HepG2 (cell line): ENCODE results near the gene GPR107. TPM values are rescaled to one million over a fixed set of nuclear protein-coding genes. Genes with fewer than 3 reads are reported as not detected.
A peak's percentile ranks its signal among the peaks of the same experiment; 100 is the strongest.

Experiments
- ATAC-seq: fragments of 200-7000 bp; cut with Tn5 transposase; 3 replicates; pipeline ENCODE4 v1.9.1; 2020; ENCODE audit warnings: mild to moderate bottlenecking, moderate library complexity
- BruUV-seq: library from RNA; stranded (reverse); fragments of 400-500 nt; replicated peaks from 2 replicates; lab custom pipeline; 2021; lab: Mats Ljungman, UMichigan
- CTCF ChIA-PET: fragments of 300-600 bp; formaldehyde crosslinking; extraction: SDS; loops from one replicate; lab custom pipeline; 2021; ENCODE audit warnings: low total read pairs, inconsistent platforms, low intra/inter-chr PET ratio; lab: Yijun Ruan, JAX
- POLR2A ChIA-PET: fragments of 350-600 bp; sonication (Branson Sonifier 250); formaldehyde crosslinking; loops from one replicate; lab custom pipeline; 2020; ENCODE audit warnings: antibody characterized with exemption, inconsistent platforms; lab: Yijun Ruan, JAX
- DNase-seq: peaks from one replicate; pipeline ENCODE4 v3.0.0-alpha.2; 2015; ENCODE audit warnings: low spot score
- FAIRE-seq: peaks from 3 replicates; lab custom pipeline; 2011; peaks lifted over from hg19 to GRCh38; lab: Jason Lieb, UNC
- H2AFZ ChIP-seq: one replicate; pipeline ENCODE4 v1.6.1; 2011; ENCODE audit warnings: low read length, inconsistent platforms
- H3K27ac ChIP-seq: fragments of 300-600 bp; 3 replicates; pipeline ENCODE4 v1.8.0; 2011; ENCODE audit warnings: mixed run types, mild to moderate bottlenecking, mixed read lengths, low read length, inconsistent platforms; ENCODE audit not compliant: insufficient read depth; ENCODE audit errors: extremely low read length
- H3K27me3 ChIP-seq, 2 experiments: fragments of 200-600 bp in 1 of 2; 2 replicates in 1 of 2; 3 replicates in 1 of 2; pipeline versions ENCODE4 v1.6.0 to v1.8.0; 2011; ENCODE audit warnings: low read length in 2 of 2, mild to moderate bottlenecking in 2 of 2, moderate library complexity in 2 of 2, inconsistent platforms in 1 of 2; ENCODE audit not compliant: insufficient read depth in 2 of 2, control insufficient read depth in 1 of 2
- H3K36me3 ChIP-seq, 2 experiments: fragments of 200-600 bp in 1 of 2; replicated peaks in 1 of 2; 2 replicates in 1 of 2; 3 replicates in 1 of 2; pipeline versions ENCODE4 v1.5.1 to v1.8.0; 2011; ENCODE audit warnings: low read length in 2 of 2, inconsistent platforms in 1 of 2; ENCODE audit not compliant: insufficient read depth in 2 of 2, control insufficient read depth in 1 of 2
- H3K4me1 ChIP-seq: 2 replicates; pipeline ENCODE4 v1.5.1; 2012; ENCODE audit warnings: low read length, inconsistent platforms; ENCODE audit not compliant: insufficient read depth
- H3K4me2 ChIP-seq: 2 replicates; pipeline ENCODE4 v1.6.0; 2011; ENCODE audit warnings: low read depth, low read length, inconsistent platforms
- H3K4me3 ChIP-seq, 3 experiments: fragments of 200-600 bp in 1 of 3; sonication (generic), shearing (Covaris generic) in 1 of 3; replicated peaks in 1 of 3; 2 replicates each; pipeline ENCODE4 v1.5.1; 2011 to 2016; ENCODE audit warnings: low read length in 3 of 3, inconsistent platforms in 2 of 3, low read depth in 2 of 3, mild to moderate bottlenecking in 2 of 3, control low read depth in 1 of 3, mixed read lengths in 1 of 3; ENCODE audit not compliant: insufficient read depth in 1 of 3
- H3K79me2 ChIP-seq: one replicate; pipeline ENCODE4 v1.6.1; 2011; ENCODE audit warnings: low read length, inconsistent platforms; ENCODE audit not compliant: insufficient read depth
- H3K9ac ChIP-seq: 2 replicates; pipeline ENCODE4 v1.6.0; 2011; ENCODE audit warnings: mild to moderate bottlenecking, low read depth, low read length, inconsistent platforms; ENCODE audit not compliant: insufficient read depth
- H3K9me3 ChIP-seq: 2 replicates; pipeline ENCODE4 v1.5.1; 2012; ENCODE audit warnings: mild to moderate bottlenecking, low read length
- H4K20me1 ChIP-seq: 2 replicates; pipeline ENCODE4 v1.6.0; 2011; ENCODE audit warnings: inconsistent platforms, mild to moderate bottlenecking, low read length, moderate library complexity; ENCODE audit not compliant: insufficient read depth
- HNRNPL ChIP-seq: fragments of 200-400 bp; formaldehyde crosslinking; IDR thresholded peaks from 2 replicates; pipeline ENCODE4 v1.6.1; 2017; ENCODE audit warnings: mild to moderate bottlenecking, low read depth, low read length
- MED8 ChIP-seq: sonication (generic); formaldehyde crosslinking; IDR thresholded peaks from 2 replicates; pipeline ENCODE4 v1.8.1; 2023; ENCODE audit warnings: mild to moderate bottlenecking, missing genetic modification reagents; ENCODE audit not compliant: insufficient replicate concordance
- PBX3 ChIP-seq: sonication (generic); formaldehyde crosslinking; IDR thresholded peaks from 2 replicates; pipeline ENCODE4 v1.8.1; 2023; ENCODE audit warnings: missing genetic modification reagents, inconsistent platforms, borderline replicate concordance
- REST ChIP-seq, 2 experiments: IDR thresholded peaks; 2 replicates each; pipeline ENCODE4 v1.6.1; 2011 to 2012; ENCODE audit warnings: low read length in 2 of 2, borderline replicate concordance in 1 of 2, low read depth in 1 of 2, mild to moderate bottlenecking in 1 of 2, moderate library complexity in 1 of 2
- ZBTB20 ChIP-seq: sonication (generic); formaldehyde crosslinking; IDR thresholded peaks from 2 replicates; pipeline ENCODE4 v1.8.1; 2023; ENCODE audit warnings: missing genetic modification reagents, low read depth, mild to moderate bottlenecking, borderline replicate concordance
- ZFP36 ChIP-seq: fragments of 150-350 bp; IDR thresholded peaks from 2 replicates; pipeline ENCODE4 v1.6.1; 2018; ENCODE audit warnings: borderline replicate concordance, low read length, low read depth; ENCODE audit not compliant: partially characterized antibody
- ZNF234 ChIP-seq: sonication (generic); formaldehyde crosslinking; conservative IDR thresholded peaks from 2 replicates; pipeline ENCODE4 v1.5.1; 2020; ENCODE audit warnings: mild to moderate bottlenecking, missing genetic modification reagents
- ZNF451 ChIP-seq: sonication (generic); formaldehyde crosslinking; IDR thresholded peaks from 2 replicates; pipeline ENCODE4 v1.5.0; 2020; ENCODE audit warnings: mild to moderate bottlenecking, missing genetic modification reagents
- ZNF674 ChIP-seq: sonication (generic); formaldehyde crosslinking; IDR thresholded peaks from 2 replicates; pipeline ENCODE4 v1.5.0; 2020; ENCODE audit warnings: low read depth, mild to moderate bottlenecking, missing genetic modification reagents
- ZNF841 ChIP-seq: sonication (generic); formaldehyde crosslinking; IDR thresholded peaks from 2 replicates; pipeline ENCODE4 v1.8.1; 2023; ENCODE audit warnings: missing genetic modification reagents, borderline replicate concordance
- WGBS: methylation state at CpG from one replicate; pipeline ENCODE4 v1.1.6; 2017; ENCODE audit warnings: low lambda C conversion rate; 5-methylcytosine and 5-hydroxymethylcytosine counted together
- in situ Hi-C: cut with HindIII; loops from 2 replicates; pipeline ENCODE4 v1.10.0; 2017; ENCODE audit warnings: low pct_unique_long_range_greater_than_20kb; ENCODE audit not compliant: extremely low pct_ligation_motif_present
- intact Hi-C: fragments of 100-400 bp; cut with micrococcal nuclease; formaldehyde crosslinking; loops from one replicate; pipeline ENCODE4 v1.10.0; 2022; ENCODE audit not compliant: unreplicated experiment
- polyA plus RNA-seq, 8 experiments: library from polyadenylated mRNA; depleted of rRNA in 3 of 8; stranded (reverse) in 7 of 8; unstranded in 1 of 8; fragments of >200 nt; fragmentation: Illumina TruSeq in 4 of 8; extraction: Trizol in 4 of 8; gene quantifications; 2 replicates each; pipeline versions ENCODE4 v1.2.1 to v1.2.3, GENCODE V29; 2011 to 2016; ENCODE audit warnings: low read depth in 4 of 8, missing spikeins in 1 of 8, mixed read lengths in 1 of 8; ENCODE audit not compliant: insufficient read depth in 1 of 8
- total RNA-seq, 5 experiments: library from RNA; depleted of rRNA; stranded (reverse); fragments of >200 nt; fragmentation: Illumina TruSeq; extraction: Trizol; gene quantifications; 2 replicates each; pipeline ENCODE4 v1.2.3, GENCODE V29; 2016; ENCODE audit warnings: low read depth in 1 of 5
- TF ChIP-seq, protein P1 (sequence below): IDR thresholded peaks from 2 replicates; pipeline ENCODE4 v1.6.1; 2018; ENCODE audit warnings: missing genetic modification reagents, mild to moderate bottlenecking, missing compliant biosample characterization
- TF ChIP-seq, protein P2 (sequence below): conservative IDR thresholded peaks from 2 replicates; pipeline ENCODE4 v1.6.1; 2018; ENCODE audit warnings: missing genetic modification reagents
- TF ChIP-seq, protein P3 (sequence below): sonication (generic); formaldehyde crosslinking; IDR thresholded peaks from 2 replicates; pipeline ENCODE4 v1.4.0; 2020; ENCODE audit warnings: mild to moderate bottlenecking, missing genetic modification reagents

The GPR107 gene
- total and polyA plus RNA-seq, 2 of the 13 experiments (the other 11 are each of a cell fraction or from before 2014, with no cell fraction given): 22.5 to 24.4 TPM

- WGBS: 2% methylated on average over 14 of the region's 14 CpGs
- peaks cover 0 to 7% of the 10 kb centered on the region in 2 experiments; a peak in 3 of 5 replicates for H3K36me3 ChIP-seq
- H3K27me3 ChIP-seq: no peaks in the 10 kb centered on the region; a peak in 1 of 5 replicates
- H3K4me2 ChIP-seq: peak overlapping the region; percentile 96
- intact Hi-C loops (no loop called here), in situ Hi-C loops (no loop called here)
- DNase-seq (no peak), ATAC-seq (peak; percentile 49), FAIRE-seq (no peak)
- H2AFZ ChIP-seq: no peak overlapping the region
- CTCF ChIA-PET: interaction anchor here (1.5 kb wide), 1 partner anchor 170 kb away, joined by 4 read pairs; no protein-coding TSS in a partner anchor
- peaks cover 39% of the 10 kb centered on the region for H3K79me2 ChIP-seq
- peaks cover 30% of the 10 kb centered on the region for H3K4me1 ChIP-seq
- H3K27ac ChIP-seq: peak overlapping the region; percentile 87
- H4K20me1 ChIP-seq: no peaks in the 10 kb centered on the region
- peak overlapping the region; percentile 86 for H3K9ac ChIP-seq
- BruUV-seq: TSS peak; percentile 73
- POLR2A ChIA-PET: interaction anchor here (1.2 to 2.0 kb wide), 5 partner anchors 11 to 169 kb away, joined by 3 to 39 read pairs (median 8); partner anchors contain the start of gene FNBP1
- no peaks in the 10 kb centered on the region for H3K9me3 ChIP-seq
- H3K4me3 ChIP-seq: peak overlapping the region; percentile 90 to 97 (median 93)
- TF ChIP-seq ZNF674: peak; percentile 68; the same call in 1 of the 2 replicates
- TF ChIP-seq REST (IDR thresholded peaks at IDR 0.05; ENCODE audit: borderline replicate concordance in 1 of 2, low read depth in 1 of 2, low read length in 2 of 2): no peak
- TF ChIP-seq, protein P1, sequence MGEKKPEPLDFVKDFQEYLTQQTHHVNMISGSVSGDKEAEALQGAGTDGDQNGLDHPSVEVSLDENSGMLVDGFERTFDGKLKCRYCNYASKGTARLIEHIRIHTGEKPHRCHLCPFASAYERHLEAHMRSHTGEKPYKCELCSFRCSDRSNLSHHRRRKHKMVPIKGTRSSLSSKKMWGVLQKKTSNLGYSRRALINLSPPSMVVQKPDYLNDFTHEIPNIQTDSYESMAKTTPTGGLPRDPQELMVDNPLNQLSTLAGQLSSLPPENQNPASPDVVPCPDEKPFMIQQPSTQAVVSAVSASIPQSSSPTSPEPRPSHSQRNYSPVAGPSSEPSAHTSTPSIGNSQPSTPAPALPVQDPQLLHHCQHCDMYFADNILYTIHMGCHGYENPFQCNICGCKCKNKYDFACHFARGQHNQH: no peak
- no peak for TF ChIP-seq MED8
- TF ChIP-seq, protein P2, sequence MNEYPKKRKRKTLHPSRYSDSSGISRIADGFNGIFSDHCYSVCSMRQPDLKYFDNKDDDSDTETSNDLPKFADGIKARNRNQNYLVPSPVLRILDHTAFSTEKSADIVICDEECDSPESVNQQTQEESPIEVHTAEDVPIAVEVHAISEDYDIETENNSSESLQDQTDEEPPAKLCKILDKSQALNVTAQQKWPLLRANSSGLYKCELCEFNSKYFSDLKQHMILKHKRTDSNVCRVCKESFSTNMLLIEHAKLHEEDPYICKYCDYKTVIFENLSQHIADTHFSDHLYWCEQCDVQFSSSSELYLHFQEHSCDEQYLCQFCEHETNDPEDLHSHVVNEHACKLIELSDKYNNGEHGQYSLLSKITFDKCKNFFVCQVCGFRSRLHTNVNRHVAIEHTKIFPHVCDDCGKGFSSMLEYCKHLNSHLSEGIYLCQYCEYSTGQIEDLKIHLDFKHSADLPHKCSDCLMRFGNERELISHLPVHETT: no peak
- no peak; the same call in 1 of the 2 replicates for TF ChIP-seq ZBTB20 (CRISPR knock-in tag)
- no peak for TF ChIP-seq PBX3
- no peak for TF ChIP-seq HNRNPL
- TF ChIP-seq, protein P3, sequence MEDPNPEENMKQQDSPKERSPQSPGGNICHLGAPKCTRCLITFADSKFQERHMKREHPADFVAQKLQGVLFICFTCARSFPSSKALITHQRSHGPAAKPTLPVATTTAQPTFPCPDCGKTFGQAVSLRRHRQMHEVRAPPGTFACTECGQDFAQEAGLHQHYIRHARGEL: no peak
- peak; percentile 28; the same call in 1 of the 2 replicates for TF ChIP-seq ZNF841 (CRISPR knock-in tag)
- no peak for TF ChIP-seq ZNF451 (CRISPR knock-in tag)
- 0 out of 2 replicates have a peak, but pooled peaks have one; percentile 34 for TF ChIP-seq ZNF234 (CRISPR knock-in tag)
- no peak for TF ChIP-seq ZFP36
Observed at GRCh38 chr9:130054325-130054786, 650 bp downstream of the GPR107 start.
